NT2/D1 (cell line): ENCODE data around the gene SLC10A3.

Source experiments
- YY1 ChIP-seq: IDR thresholded peaks from 2 replicates; pipeline ENCODE4 v1.6.1; 2011; ENCODE audit not compliant: insufficient read length, insufficient read depth
- ZNF274 ChIP-seq: IDR thresholded peaks from 2 replicates; pipeline ENCODE4 v1.6.1; 2011; ENCODE audit warnings: mild to moderate bottlenecking, low read depth, low read length

GRCh38 chrX:154439841-154440240 is 50.6 kb downstream of the SLC10A3 start:
- TF ChIP-seq ZNF274 (no peak), YY1 (no peak)
